GM21528 (cell line): ENCODE results near the gene TMA7B.

Source experiments
- ATAC-seq: cut with Tn5 transposase; IDR thresholded peaks from one replicate; pipeline ENCODE4 v1.9.1; 2021; ENCODE audit warnings: mild to moderate bottlenecking, moderate library complexity; ENCODE audit not compliant: unreplicated experiment, low FRiP score

TMA7B gene

GRCh38 chr22:39932918-39933649, 27.1 kb upstream of the TMA7B start:
- ATAC-seq, result no peak

- no peak for ATAC-seq
Observed at GRCh38 chr22:39933741-39934140, 26.5 kb upstream of the TMA7B start.

- no peak for ATAC-seq
Observed at GRCh38 chr22:39935116-39935515, 25.1 kb upstream of the TMA7B start.

- ATAC-seq, result no peak
Observed at GRCh38 chr22:39935612-39936011, 24.6 kb upstream of the TMA7B start.

- ATAC-seq, result no peak
Observed at GRCh38 chr22:39936523-39937145, 23.6 kb upstream of the TMA7B start.

- no peak for ATAC-seq
Observed at GRCh38 chr22:39937906-39938305, 22.3 kb upstream of the TMA7B start.

GRCh38 chr22:39938509-39939111, 21.6 kb upstream of the TMA7B start:
- ATAC-seq, result no peak

GRCh38 chr22:39939830-39940229, 20.4 kb upstream of the TMA7B start:
- ATAC-seq, result no peak

GRCh38 chr22:39940757-39941305, 19.4 kb upstream of the TMA7B start:
- no peak for ATAC-seq

GRCh38 chr22:39941601-39942000, 18.6 kb upstream of the TMA7B start:
- ATAC-seq, result no peak

- no peak for ATAC-seq
Observed at GRCh38 chr22:39942439-39943230, 17.6 kb upstream of the TMA7B start.

- ATAC-seq, result no peak
Observed at GRCh38 chr22:39943337-39943736, 16.9 kb upstream of the TMA7B start.

GRCh38 chr22:39943953-39944872, 16.0 kb upstream of the TMA7B start:
- ATAC-seq, result no peak

- ATAC-seq, result no peak
Observed at GRCh38 chr22:39946126-39946502, 14.1 kb upstream of the TMA7B start.

- no peak for ATAC-seq
Observed at GRCh38 chr22:39946503-39947219, 13.5 kb upstream of the TMA7B start.

- ATAC-seq, result no peak
Observed at GRCh38 chr22:39947220-39948216, 12.7 kb upstream of the TMA7B start.

- no peak for ATAC-seq
Observed at GRCh38 chr22:39949964-39950737, 10.0 kb upstream of the TMA7B start.
